ENCODE data around the gene EDN2. TPM values are rescaled to one million over a fixed set of nuclear protein-coding genes. Genes with fewer than 3 reads are reported as not detected.

EDN2 gene
- total and polyA plus RNA-seq, 2 of the 8 experiments (the other 6 are each of a cell fraction or from before 2014, with no cell fraction given) = 0.32 to 0.39 TPM

GRCh38 chr1:41513383-41513735, 28.9 kb upstream of the EDN2 start:
- no peak overlapping the region for H3K27ac ChIP-seq (ENCODE audit: low read depth, low read length)
- no peaks in the 10 kb centered on the region; the same call in 1 of the 2 replicates for H3K23me2 ChIP-seq (ENCODE audit: low read depth, low read length)
- H3K18ac ChIP-seq (ENCODE audit: extremely low read depth, low read length) = no peak overlapping the region
- no peak overlapping the region for H4K5ac ChIP-seq (ENCODE audit: insufficient read length, low read depth, low read length)
- no peaks in the 10 kb centered on the region for H3K79me2 ChIP-seq (ENCODE audit: control insufficient read depth in 1 of 2, insufficient read depth in 2 of 2, low read length in 2 of 2)
- peaks cover 6 to 8% (median 8%) of the 10 kb centered on the region in 4 experiments for H3K4me1 ChIP-seq (replicated peaks in 1 of 4; ENCODE audit: control insufficient read depth in 3 of 4, insufficient read depth in 4 of 4, low read length in 3 of 4)
- H3K4me3 ChIP-seq (ENCODE audit: extremely low read depth in 1 of 4, insufficient read depth in 2 of 4, low read depth in 3 of 4, low read length in 4 of 4) = no peak overlapping the region
- H3K27me3 ChIP-seq (replicated peaks in 1 of 4; ENCODE audit: control insufficient read depth in 3 of 4, extremely low read depth in 1 of 4, insufficient read depth in 3 of 4, low read length in 3 of 4) = peaks cover 0 to 9% (median 5%) of the 10 kb centered on the region in 4 experiments; a peak in 5 of 7 replicates
- H4K20me1 ChIP-seq (replicated peaks in 1 of 2; ENCODE audit: control insufficient read depth in 1 of 2, insufficient read depth in 2 of 2, low read length in 2 of 2) = no peaks in the 10 kb centered on the region
- no peak overlapping the region for H2AK5ac ChIP-seq (ENCODE audit: low read depth, low read length)
- no peak overlapping the region for H3K23ac ChIP-seq (ENCODE audit: insufficient read length)
- H2AFZ ChIP-seq (ENCODE audit: low read length) = no peak overlapping the region
- H3K9ac ChIP-seq (replicated peaks in 1 of 4; ENCODE audit: extremely low read depth in 1 of 4, low read depth in 3 of 4, low read length in 3 of 4) = no peak overlapping the region
- ChIA-PET CTCF (ENCODE audit: partially characterized antibody) (interaction anchor here (0.6 to 10.4 kb wide), 35 partner anchors 8 to 655 kb away, joined by 3 to 205 read pairs (median 4); partner anchors contain the start of gene EDN2), POLR2A (ENCODE audit: partially characterized antibody) (interaction anchor here (1.1 to 1.5 kb wide), 3 partner anchors 11 to 18 kb away, joined by 3 to 6 read pairs (median 3); no protein-coding TSS in a partner anchor)
- no peak overlapping the region; the same call in 1 of the 2 replicates for H4K8ac ChIP-seq (ENCODE audit: extremely low read depth, insufficient read depth, low read length)
- no peak overlapping the region for H2BK12ac ChIP-seq (ENCODE audit: low read depth, low read length)
- no peaks in the 10 kb centered on the region for H3K36me3 ChIP-seq (ENCODE audit: control insufficient read depth in 2 of 4, insufficient read depth in 4 of 4, low read length in 3 of 4)
- no peak overlapping the region for H3K56ac ChIP-seq (replicated peaks; ENCODE audit: insufficient read length, low read depth, low read length)
- 70% methylated on average over 17 of the region's 17 CpGs; no CpG with 5 or more reads in 1 of the 2 experiments for WGBS, 2 experiments (ENCODE audit: extremely low coverage in 1 of 2, insufficient coverage in 1 of 2, insufficient read length in 1 of 2, insufficient replicate concordance in 2 of 2, low coverage in 1 of 2, low lambda C conversion rate in 2 of 2, missing lambda C conversion rate in 1 of 2)
- no peak overlapping the region for H2BK5ac ChIP-seq (ENCODE audit: low read depth, low read length)
- no peak overlapping the region for H3K4me2 ChIP-seq (ENCODE audit: insufficient read depth in 1 of 2, low read depth in 2 of 2, low read length in 2 of 2)
- H2BK20ac ChIP-seq (ENCODE audit: low read length) = no peak overlapping the region
- no peak overlapping the region for H4K91ac ChIP-seq (replicated peaks; ENCODE audit: insufficient read length, low read length)
- no peak overlapping the region for H2BK120ac ChIP-seq (replicated peaks; ENCODE audit: low read depth, low read length)
- H2BK15ac ChIP-seq (ENCODE audit: low read length) = peak overlapping the region; percentile 74; the same call in 1 of the 2 replicates
- no peak for FAIRE-seq
- no peaks in the 10 kb centered on the region for H3K79me1 ChIP-seq (ENCODE audit: low read depth, low read length)
- H3K4ac ChIP-seq (replicated peaks; ENCODE audit: insufficient read length, low read depth, low read length) = no peak overlapping the region
- DNase-seq (ENCODE audit: low read depth in 1 of 2, low spot score in 2 of 2) = peak in 1 of 2 experiments; percentile 91
- H3K9me3 ChIP-seq (ENCODE audit: insufficient read depth in 2 of 2, low read depth in 1 of 2, low read length in 1 of 2) = no peaks in the 10 kb centered on the region
- H3K14ac ChIP-seq (ENCODE audit: insufficient read length) = no peak overlapping the region
- no peak for TF ChIP-seq TEAD4 (IDR thresholded peaks at IDR 0.05; ENCODE audit: low read depth, low read length)
